HG03571 (cell line): Measurements from ENCODE around the gene LTBR.

Experiments used
- ATAC-seq: cut with Tn5 transposase; IDR thresholded peaks from one replicate; pipeline ENCODE4 v1.9.1; 2021; ENCODE audit not compliant: unreplicated experiment

Gene LTBR

GRCh38 chr12:6382371-6382770, 1.6 kb upstream of the LTBR start:
- ATAC-seq: no peak

GRCh38 chr12:6382982-6383381, 980 bp upstream of the LTBR start:
- no peak for ATAC-seq

- ATAC-seq: no peak
Observed at GRCh38 chr12:6384499-6385436, 806 bp downstream of the LTBR start.

- no peak for ATAC-seq
Observed at GRCh38 chr12:6386038-6386437, 2.1 kb downstream of the LTBR start.

DNA sequence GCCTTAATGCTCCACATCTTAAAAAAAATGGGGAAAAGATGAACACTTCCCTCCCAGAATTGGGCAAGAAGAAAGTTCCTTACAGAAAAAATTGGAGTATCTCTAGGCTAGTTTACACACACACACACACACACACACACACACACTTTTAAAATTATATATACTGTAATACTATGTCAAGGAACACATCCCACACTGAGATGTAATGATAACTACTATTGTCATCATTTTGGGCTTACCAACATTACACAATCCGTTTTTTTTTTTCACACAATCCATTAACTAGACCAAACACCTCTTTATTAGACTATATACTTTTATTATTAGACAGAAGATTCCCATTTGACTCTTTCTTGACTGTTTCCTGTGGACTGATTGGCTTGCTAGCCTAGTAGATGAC, 2.5 kb downstream of the LTBR start:
- no peak for ATAC-seq

DNA sequence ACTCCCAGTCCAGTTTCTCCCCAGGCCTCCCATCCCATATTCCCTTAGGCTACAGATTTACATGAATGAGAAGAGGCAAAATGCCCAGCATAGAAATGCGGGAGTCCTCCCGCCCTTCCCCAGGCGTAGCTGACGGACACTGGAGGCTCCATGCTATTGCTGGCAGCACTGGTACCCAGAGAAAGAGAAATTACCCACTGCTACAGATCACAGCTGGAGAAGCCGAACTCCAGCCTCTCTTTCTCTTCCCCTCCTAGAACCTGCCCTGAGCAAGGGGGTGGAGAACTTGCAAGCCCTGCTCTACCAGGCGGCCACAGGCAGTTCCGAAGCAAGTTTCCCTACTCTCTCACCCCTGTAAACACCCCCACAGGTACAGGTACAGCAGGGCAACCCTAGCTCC, 3.6 kb downstream of the LTBR start:
- no peak for ATAC-seq

DNA sequence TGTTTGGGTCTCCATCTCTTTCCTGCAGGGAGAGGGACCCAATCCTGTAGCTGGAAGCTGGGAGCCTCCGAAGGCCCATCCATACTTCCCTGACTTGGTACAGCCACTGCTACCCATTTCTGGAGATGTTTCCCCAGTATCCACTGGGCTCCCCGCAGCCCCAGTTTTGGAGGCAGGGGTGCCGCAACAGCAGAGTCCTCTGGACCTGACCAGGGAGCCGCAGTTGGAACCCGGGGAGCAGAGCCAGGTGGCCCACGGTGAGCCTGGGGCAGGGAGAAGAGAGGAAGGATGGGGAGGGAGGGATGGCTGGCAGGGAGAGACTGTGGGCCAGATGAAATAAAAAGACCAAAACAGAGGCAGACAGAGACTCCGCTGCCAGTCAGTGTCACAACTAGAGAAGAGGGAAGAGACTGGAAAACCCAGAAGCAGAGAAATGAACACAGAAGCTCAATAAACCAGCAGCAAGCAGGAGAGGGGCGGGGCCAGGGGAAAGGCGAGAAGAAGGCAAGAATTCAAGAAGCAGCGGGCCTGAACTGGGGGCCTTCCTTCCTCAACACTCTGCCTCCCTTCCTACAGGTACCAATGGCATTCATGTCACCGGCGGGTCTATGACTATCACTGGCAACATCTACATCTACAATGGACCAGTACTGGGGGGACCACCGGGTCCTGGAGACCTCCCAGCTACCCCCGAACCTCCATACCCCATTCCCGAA, 6.3 kb downstream of the LTBR start:
- ATAC-seq: no peak

GRCh38 chr12:6391013-6391412, 7.1 kb downstream of the LTBR start:
- no peak for ATAC-seq

DNA sequence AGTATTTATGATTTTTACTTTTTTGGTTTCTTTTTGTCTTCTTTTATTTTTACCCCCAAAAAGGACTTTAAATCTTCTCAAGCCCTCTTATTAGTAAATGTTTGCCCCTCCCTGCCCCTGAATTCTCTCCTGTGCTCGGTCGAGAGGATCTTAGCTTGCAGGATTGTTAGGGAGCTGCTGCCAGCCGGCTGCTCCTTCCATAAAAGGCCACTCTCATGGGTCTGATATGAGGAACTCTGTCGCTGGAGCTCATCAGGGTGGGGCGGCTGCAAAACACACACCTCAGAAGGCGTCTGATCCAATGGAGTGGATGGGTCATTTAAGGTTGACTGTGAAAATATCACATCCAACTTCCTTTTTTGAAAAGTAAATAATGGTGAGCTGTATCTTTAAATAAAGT, 8.5 kb downstream of the LTBR start:
- ATAC-seq: no peak

- no peak for ATAC-seq
Observed at GRCh38 chr12:6393109-6393508, 9.1 kb downstream of the LTBR start.

- no peak for ATAC-seq
Observed at GRCh38 chr12:6394398-6394797, 10.4 kb downstream of the LTBR start.

- ATAC-seq: no peak
Observed at GRCh38 chr12:6396031-6396430, 12.1 kb downstream of the LTBR start.

DNA sequence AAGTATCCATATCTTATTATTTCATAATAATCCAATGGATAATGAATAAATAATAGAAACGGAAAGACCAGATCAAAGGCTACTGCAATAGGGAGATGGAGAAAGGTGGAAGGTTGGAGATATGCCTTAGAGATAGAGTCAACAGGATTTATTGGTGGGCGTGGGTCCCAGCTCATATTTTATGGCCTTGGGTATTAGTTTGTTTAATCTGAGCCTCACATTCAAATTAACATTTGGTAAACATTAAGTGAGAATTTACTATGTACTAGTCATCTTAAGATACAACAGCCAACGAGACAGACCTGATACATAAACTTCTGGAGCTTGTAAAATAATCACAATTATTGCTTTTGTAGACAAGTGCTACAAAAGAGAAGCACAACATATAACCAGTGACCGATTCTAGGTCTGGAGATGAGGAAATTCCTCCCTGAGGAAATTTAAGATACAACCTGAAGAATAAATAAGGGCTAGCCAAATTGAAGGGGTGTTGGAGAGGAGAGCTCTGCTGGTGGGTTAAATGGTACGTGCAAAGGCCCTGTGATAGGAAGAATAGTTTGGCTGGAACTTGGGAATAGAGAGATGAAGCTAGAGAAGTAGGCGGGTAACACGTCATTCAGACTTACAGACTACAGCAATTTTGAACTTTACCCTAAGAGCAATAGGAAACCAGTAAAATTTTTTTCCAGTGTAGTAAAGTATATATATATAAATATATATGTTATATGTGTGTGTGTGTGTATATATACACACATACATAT, 16.1 kb downstream of the LTBR start:
- ATAC-seq: no peak

- no peak for ATAC-seq
Observed at GRCh38 chr12:6404390-6404789, 20.4 kb downstream of the LTBR start.

GRCh38 chr12:6405963-6406362, 22.0 kb downstream of the LTBR start:
- ATAC-seq: no peak

- no peak for ATAC-seq
Observed at GRCh38 chr12:6407236-6407954, 23.4 kb downstream of the LTBR start.

DNA sequence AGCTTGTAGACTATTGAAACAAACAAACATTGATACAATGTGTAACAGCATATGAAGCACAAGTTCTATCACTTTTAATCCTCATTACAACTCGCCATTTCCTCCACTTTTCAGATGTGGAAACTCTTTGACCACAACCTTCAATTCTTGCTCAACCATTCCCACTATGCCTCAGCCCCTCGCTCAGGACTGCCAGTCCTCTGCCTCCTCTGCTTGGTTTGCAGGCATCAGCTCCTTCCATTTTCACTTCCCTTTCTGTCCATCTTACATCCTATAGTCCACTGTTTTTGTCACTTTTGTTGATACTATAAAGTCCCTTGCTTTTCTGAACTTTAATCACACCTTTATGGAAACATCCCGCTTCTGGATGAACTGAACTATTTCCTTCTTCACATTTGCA, 32.6 kb downstream of the LTBR start:
- no peak for ATAC-seq

DNA sequence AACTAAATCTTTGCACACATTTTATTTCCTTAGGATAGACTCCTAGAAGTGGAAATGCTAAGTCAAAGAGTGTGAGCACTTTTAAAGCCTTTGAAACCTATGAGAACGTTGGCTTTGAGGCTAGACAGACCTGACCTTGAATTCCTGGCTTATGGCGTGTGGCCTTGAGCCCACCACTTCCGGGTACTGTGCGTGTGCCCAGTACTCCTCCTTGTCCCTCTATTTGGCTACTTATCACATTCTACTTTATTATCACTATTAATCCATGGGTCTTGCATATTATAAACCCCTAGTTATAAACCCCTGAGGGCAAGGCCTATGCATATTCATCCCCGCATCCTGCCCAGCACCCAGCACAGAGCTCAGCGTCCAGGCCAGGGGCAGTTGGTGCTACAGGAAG, 34.8 kb downstream of the LTBR start:
- ATAC-seq: no peak

DNA sequence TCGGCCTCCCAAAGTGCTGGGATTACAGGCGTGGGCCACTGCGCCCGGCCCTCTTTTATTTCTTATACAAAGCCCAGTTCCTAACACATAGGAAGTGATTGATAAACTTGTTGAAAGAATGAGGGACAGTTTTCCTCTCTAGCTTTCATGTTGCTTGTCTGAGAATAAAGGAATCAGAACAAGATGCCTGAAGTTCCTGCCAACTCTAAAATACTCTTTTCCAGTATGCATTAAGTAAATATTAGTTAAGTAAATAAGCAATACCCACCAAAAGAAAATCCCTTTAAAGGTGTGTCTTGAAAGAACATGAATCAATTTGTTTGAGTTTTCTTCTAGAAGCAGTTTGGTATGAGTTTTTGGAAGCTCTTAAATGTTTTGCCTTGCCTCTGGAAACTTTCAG, 36.4 kb downstream of the LTBR start:
- ATAC-seq: no peak

GRCh38 chr12:6423267-6424007, 39.5 kb downstream of the LTBR start:
- peak; percentile 56 for ATAC-seq
